CD4-positive, alpha-beta T cell (primary cell): Measurements from ENCODE around the gene C3. TPM values are rescaled to one million over a fixed set of nuclear protein-coding genes. Genes with fewer than 3 reads are reported as not detected.

Source experiments
- ATAC-seq: fragments of 200-7000 bp; cut with Tn5 transposase; one replicate; pipeline ENCODE4 v1.10.0; 2022; ENCODE audit warnings: mild to moderate bottlenecking; ENCODE audit not compliant: poor library complexity
- CTCF ChIA-PET: fragments of 350-600 bp; sonication (Branson Sonifier 250); formaldehyde crosslinking; loops from one replicate; lab custom pipeline; 2021; ENCODE audit warnings: antibody characterized with exemption, inconsistent platforms; lab: Charles Lee
- POLR2A ChIA-PET: fragments of 350-600 bp; sonication (Branson Sonifier 250); formaldehyde crosslinking; loops from one replicate; lab custom pipeline; 2021; ENCODE audit warnings: antibody characterized with exemption, inconsistent platforms; lab: Charles Lee
- DNase-seq, 14 experiments: peaks; one replicate each; pipeline ENCODE4 v3.0.0-alpha.2; 2013 to 2020; ENCODE audit warnings: mixed read lengths in 2 of 14
- H3K27ac ChIP-seq, 2 donors: one replicate each; pipeline versions ENCODE4 v1.5.1 to v1.7.0; 2013; ENCODE audit warnings: low read length in 2 of 2, low read depth in 1 of 2, mild to moderate bottlenecking in 1 of 2
- H3K27me3 ChIP-seq, 2 experiments: 1 replicate in 1 of 2; 2 replicates in 1 of 2; pipeline versions ENCODE4 v1.6.1 to v1.7.0; 2013; ENCODE audit warnings: low read length in 2 of 2, control low read depth in 1 of 2, mild to moderate bottlenecking in 1 of 2, moderate library complexity in 1 of 2; ENCODE audit not compliant: insufficient read depth in 2 of 2, control insufficient read depth in 1 of 2
- H3K36me3 ChIP-seq: one replicate; pipeline ENCODE4 v1.6.1; 2013; ENCODE audit warnings: low read length, control low read depth; ENCODE audit not compliant: insufficient read depth
- H3K4me1 ChIP-seq: one replicate; pipeline ENCODE4 v1.6.1; 2013; ENCODE audit warnings: low read length, control low read depth; ENCODE audit not compliant: insufficient read depth
- H3K4me3 ChIP-seq: one replicate; pipeline ENCODE4 v1.5.1; 2013; ENCODE audit warnings: mild to moderate bottlenecking, low read length, moderate library complexity
- H3K9me3 ChIP-seq, 2 experiments: 1 replicate in 1 of 2; 2 replicates in 1 of 2; pipeline versions ENCODE4 v1.6.1 to v1.7.0; 2013; ENCODE audit warnings: low read length in 2 of 2, mild to moderate bottlenecking in 2 of 2, control low read depth in 1 of 2, moderate library complexity in 1 of 2; ENCODE audit not compliant: control insufficient read depth in 1 of 2, insufficient read depth in 1 of 2
- H3K27ac Mint-ChIP-seq: one replicate; pipeline ENCODE4 v1.8.0; 2020; ENCODE audit warnings: mixed read lengths
- H3K27me3 Mint-ChIP-seq: one replicate; pipeline ENCODE4 v1.8.0; 2021; ENCODE audit warnings: mixed read lengths
- H3K36me3 Mint-ChIP-seq: one replicate; pipeline ENCODE4 v1.8.0; 2021; ENCODE audit warnings: low read depth, mixed read lengths
- H3K4me1 Mint-ChIP-seq: one replicate; pipeline ENCODE4 v1.8.0; 2021; ENCODE audit warnings: low read depth, mixed read lengths
- H3K4me3 Mint-ChIP-seq: one replicate; pipeline ENCODE4 v1.8.0; 2020; ENCODE audit warnings: mild to moderate bottlenecking, mixed read lengths
- H3K9me3 Mint-ChIP-seq: one replicate; pipeline ENCODE4 v1.8.0; 2020; ENCODE audit warnings: mixed read lengths
- CTCF ChIP-seq: fragments of 200-600 bp; IDR thresholded peaks from one replicate; pipeline ENCODE4 v1.8.0; 2022; ENCODE audit warnings: antibody characterized with exemption, mild to moderate bottlenecking
- intact Hi-C, 2 experiments: fragments of 100-400 bp; cut with DNase I in 1 of 2; cut with micrococcal nuclease in 1 of 2; formaldehyde crosslinking; loops; one replicate each; pipeline versions ENCODE4 v1.15.1 to v1.9.0; 2023 to 2025; cut with DNase I, micrococcal nuclease
- total RNA-seq, 174 experiments: library from RNA in 2 of 174; stranded (reverse) in 2 of 174; gene quantifications; one replicate each; pipeline ENCODE4 v1.2.3 and lab custom pipeline; 2021 to 2026

Gene C3
- total RNA-seq, 2 experiments from 2014 or later = 0.55 TPM; not detected in 1

GRCh38 chr19:6682607-6683128 lies 37.8 kb downstream of the C3 start:
- Mint-ChIP-seq H3K9me3 (no peaks in the 10 kb centered on the region), H3K27me3 (no peaks in the 10 kb centered on the region), H3K36me3 (no peaks in the 10 kb centered on the region), H3K4me1 (peaks cover 10% of the 10 kb centered on the region), H3K27ac (no peak overlapping the region), H3K4me3 (no peak overlapping the region)
- DNase-seq = no peak
- no peak for TF ChIP-seq CTCF
- no peaks in the 10 kb centered on the region for H3K36me3 ChIP-seq
- H3K4me1 ChIP-seq = peaks cover 9% of the 10 kb centered on the region
- H3K27ac ChIP-seq = no peak overlapping the region
- ChIA-PET CTCF (no interaction called here), POLR2A (no interaction called here)
- no peak for ATAC-seq
- H3K9me3 ChIP-seq = peaks cover 0 to 5% of the 10 kb centered on the region in 2 experiments
- no peak overlapping the region for H3K4me3 ChIP-seq
- no peaks in the 10 kb centered on the region for H3K27me3 ChIP-seq
- intact Hi-C loops = loop anchor here in 1 of 2 experiments (5.0 kb wide), 1 partner anchor 35 kb away; no protein-coding TSS in a partner anchor

GRCh38 chr19:6680141-6680540 lies 40.3 kb downstream of the C3 start:
- H3K4me3 Mint-ChIP-seq = no peak overlapping the region
- Histone ChIP-seq H3K4me3 (no peak overlapping the region), H3K27ac (no peak overlapping the region), H3K27me3 (no peaks in the 10 kb centered on the region), H3K4me1 (peaks cover 25% of the 10 kb centered on the region), H3K36me3 (no peaks in the 10 kb centered on the region), H3K9me3 (peaks cover 0 to 5% of the 10 kb centered on the region in 2 experiments)
- CTCF ChIA-PET = interaction anchor here (1.5 kb wide), 1 partner anchor 58 kb away, joined by 5 read pairs; the partner anchor contains the start of gene GPR108
- intact Hi-C loops = loop anchor here in 1 of 2 experiments (5.0 kb wide), 1 partner anchor 37 kb away; no protein-coding TSS in a partner anchor
- POLR2A ChIA-PET = interaction anchor here (0.6 kb wide), 1 partner anchor 398 kb away, joined by 3 read pairs; no protein-coding TSS in a partner anchor
- peaks cover 20% of the 10 kb centered on the region for H3K4me1 Mint-ChIP-seq
- no peaks in the 10 kb centered on the region for H3K27me3 Mint-ChIP-seq
- TF ChIP-seq CTCF = no peak
- no peak for DNase-seq
- ATAC-seq = no peak
- H3K9me3 Mint-ChIP-seq = no peaks in the 10 kb centered on the region
- H3K27ac Mint-ChIP-seq = no peak overlapping the region
- H3K36me3 Mint-ChIP-seq = no peaks in the 10 kb centered on the region

- ATAC-seq = no peak
- Mint-ChIP-seq H3K4me1 (peaks cover 30% of the 10 kb centered on the region), H3K27ac (no peak overlapping the region), H3K36me3 (no peaks in the 10 kb centered on the region), H3K9me3 (no peaks in the 10 kb centered on the region), H3K4me3 (no peak overlapping the region), H3K27me3 (no peaks in the 10 kb centered on the region)
- H3K4me1 ChIP-seq = peaks cover 35% of the 10 kb centered on the region
- no peak for DNase-seq
- CTCF ChIA-PET = no interaction called here
- peaks cover 0 to 5% of the 10 kb centered on the region in 2 experiments for H3K9me3 ChIP-seq
- TF ChIP-seq CTCF = no peak
- H3K27ac ChIP-seq = no peak overlapping the region
- no peaks in the 10 kb centered on the region for H3K36me3 ChIP-seq
- H3K27me3 ChIP-seq = no peaks in the 10 kb centered on the region
- intact Hi-C loops = no loop called here
- POLR2A ChIA-PET = no interaction called here
- H3K4me3 ChIP-seq = no peak overlapping the region
These were observed 41.3 kb downstream of the C3 start for GRCh38 chr19:6679139-6679538.
